ENCODE results near the gene GRHL3.

Gene GRHL3

GRCh38 chr1:24292887-24293286, 26.3 kb upstream of the GRHL3 start:
- no peak for DNase-seq (ENCODE audit: insufficient read length, low spot score)

GRCh38 chr1:24293392-24294227, 25.5 kb upstream of the GRHL3 start:
- no peak for FAIRE-seq
- TF ChIP-seq POLR2AphosphoS5 (IDR thresholded peaks at IDR 0.05; ENCODE audit: low read depth, low read length) (no peak), POLR2A (IDR thresholded peaks at IDR 0.05; ENCODE audit: low read depth, low read length) (no peak), POU2F2 (IDR thresholded peaks at IDR 0.05; ENCODE audit: low read depth, low read length) (no peak)

More at GRCh38 chr1:24292887-24293286, 26.3 kb upstream of the GRHL3 start:
- no peak for FAIRE-seq
- TF ChIP-seq POLR2AphosphoS5 (IDR thresholded peaks at IDR 0.05; ENCODE audit: low read depth, low read length) = no peak
- TF ChIP-seq PAX5 (IDR thresholded peaks at IDR 0.05; ENCODE audit: insufficient read depth, low read length, severe bottlenecking) = no peak
- no peak for TF ChIP-seq POLR2A (IDR thresholded peaks at IDR 0.05; ENCODE audit: low read depth, low read length)

GRCh38 chr1:24294228-24294672, 24.9 kb upstream of the GRHL3 start:
- no peak for TF ChIP-seq SPI1 (IDR thresholded peaks at IDR 0.05; ENCODE audit: low read depth, low read length)
- TF ChIP-seq POLR2AphosphoS5 (IDR thresholded peaks at IDR 0.05; ENCODE audit: low read depth, low read length) = no peak
- no peak for TF ChIP-seq POLR2A (IDR thresholded peaks at IDR 0.05; ENCODE audit: low read depth, low read length)
- TF ChIP-seq TAF1 (IDR thresholded peaks at IDR 0.05; ENCODE audit: low read depth, low read length) = no peak
- no peak for TF ChIP-seq PAX5 (IDR thresholded peaks at IDR 0.05; ENCODE audit: insufficient read depth, low read length, severe bottlenecking)
- TF ChIP-seq POU2F2 (IDR thresholded peaks at IDR 0.05; ENCODE audit: low read depth, low read length) = no peak
- FAIRE-seq = no peak
- no peak for DNase-seq (ENCODE audit: insufficient read length, low spot score)

More at GRCh38 chr1:24293392-24294227, 25.5 kb upstream of the GRHL3 start:
- no peak for DNase-seq (ENCODE audit: insufficient read length, low spot score)

- DNase-seq (ENCODE audit: insufficient read length, low spot score) = no peak
- TF ChIP-seq POLR2A (IDR thresholded peaks at IDR 0.05; ENCODE audit: low read depth, low read length) = no peak
- FAIRE-seq = no peak
Measured at GRCh38 chr1:24294716-24295371, 24.3 kb upstream of the GRHL3 start.

GRCh38 chr1:24295535-24295934, 23.6 kb upstream of the GRHL3 start:
- TF ChIP-seq POLR2AphosphoS5 (IDR thresholded peaks at IDR 0.05; ENCODE audit: low read depth, low read length) (no peak), TAF1 (IDR thresholded peaks at IDR 0.05; ENCODE audit: low read depth, low read length) (no peak)

DNA sequence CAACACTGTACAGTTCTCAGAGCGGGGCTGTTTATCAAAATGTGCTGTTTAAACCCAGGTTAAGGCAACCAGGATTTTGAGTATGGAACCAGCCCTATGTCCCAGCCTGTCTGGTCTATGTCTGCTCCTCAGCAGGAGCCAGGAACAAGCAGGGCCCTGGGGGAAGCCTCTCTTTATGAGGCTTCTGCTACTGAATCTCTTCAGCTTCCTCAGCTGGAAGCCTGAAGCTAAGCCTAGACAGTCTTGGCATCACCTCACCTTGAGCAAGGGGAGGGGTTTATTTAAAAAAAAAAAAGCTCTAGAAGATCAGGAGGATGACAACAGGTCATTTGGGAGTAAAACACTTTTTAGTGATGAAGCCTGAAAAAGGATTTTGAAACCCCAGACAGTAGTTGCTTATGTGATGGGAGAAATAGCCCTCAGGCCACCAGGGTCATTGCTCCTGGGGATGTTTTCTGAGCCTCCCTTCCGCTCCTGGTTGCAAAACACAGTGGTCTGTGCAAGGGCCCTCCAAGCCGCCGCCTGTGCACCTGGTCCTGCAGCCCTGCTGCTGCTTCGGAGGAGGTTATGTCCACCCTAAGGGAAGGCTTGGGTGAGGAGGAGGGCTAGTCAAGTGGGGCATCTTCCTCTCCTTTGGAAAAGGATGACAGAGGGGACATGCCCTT, 21.8 kb upstream of the GRHL3 start:
- no peak for DNase-seq (ENCODE audit: insufficient read length, low spot score)
- TF ChIP-seq POLR2A (IDR thresholded peaks at IDR 0.05; ENCODE audit: low read depth, low read length) (no peak), TAF1 (IDR thresholded peaks at IDR 0.05; ENCODE audit: low read depth, low read length) (no peak), SPI1 (IDR thresholded peaks at IDR 0.05; ENCODE audit: low read depth, low read length) (no peak), PAX5 (IDR thresholded peaks at IDR 0.05; ENCODE audit: insufficient read depth, low read length, severe bottlenecking) (no peak), POLR2AphosphoS5 (IDR thresholded peaks at IDR 0.05; ENCODE audit: low read depth, low read length) (no peak), POU2F2 (IDR thresholded peaks at IDR 0.05; ENCODE audit: low read depth, low read length) (no peak)
- FAIRE-seq = no peak

More at GRCh38 chr1:24295535-24295934, 23.6 kb upstream of the GRHL3 start:
- FAIRE-seq = no peak
- no peak for DNase-seq (ENCODE audit: insufficient read length, low spot score)

DNA sequence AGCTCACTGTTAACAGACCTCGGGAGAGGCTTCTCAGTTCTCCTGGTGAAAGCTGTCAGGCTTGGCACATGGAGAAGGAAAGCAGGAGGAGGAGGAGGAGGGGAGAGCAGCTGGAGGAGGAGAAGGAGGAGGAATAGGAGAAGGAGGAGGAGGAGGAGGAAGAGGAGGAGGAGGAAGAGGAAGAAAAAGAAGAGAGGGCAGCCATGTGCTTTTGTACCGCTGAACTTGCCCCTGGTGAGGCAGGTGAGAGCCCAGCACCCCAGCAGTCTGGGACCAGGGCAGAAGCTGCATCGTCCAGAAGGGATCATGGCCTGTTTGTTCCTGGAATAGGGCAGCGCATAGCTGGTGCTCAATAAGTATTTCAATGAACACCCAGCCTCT, 21.3 kb upstream of the GRHL3 start:
- no peak for FAIRE-seq
- no peak for TF ChIP-seq TAF1 (IDR thresholded peaks at IDR 0.05; ENCODE audit: low read depth, low read length)
- no peak for TF ChIP-seq PAX5 (IDR thresholded peaks at IDR 0.05; ENCODE audit: insufficient read depth, low read length, severe bottlenecking)
- TF ChIP-seq POLR2AphosphoS5 (IDR thresholded peaks at IDR 0.05; ENCODE audit: low read depth, low read length) = no peak
- no peak for TF ChIP-seq SPI1 (IDR thresholded peaks at IDR 0.05; ENCODE audit: low read depth, low read length)
- no peak for TF ChIP-seq POU2F2 (IDR thresholded peaks at IDR 0.05; ENCODE audit: low read depth, low read length)
- TF ChIP-seq POLR2A (IDR thresholded peaks at IDR 0.05; ENCODE audit: low read depth, low read length) = no peak

DNA sequence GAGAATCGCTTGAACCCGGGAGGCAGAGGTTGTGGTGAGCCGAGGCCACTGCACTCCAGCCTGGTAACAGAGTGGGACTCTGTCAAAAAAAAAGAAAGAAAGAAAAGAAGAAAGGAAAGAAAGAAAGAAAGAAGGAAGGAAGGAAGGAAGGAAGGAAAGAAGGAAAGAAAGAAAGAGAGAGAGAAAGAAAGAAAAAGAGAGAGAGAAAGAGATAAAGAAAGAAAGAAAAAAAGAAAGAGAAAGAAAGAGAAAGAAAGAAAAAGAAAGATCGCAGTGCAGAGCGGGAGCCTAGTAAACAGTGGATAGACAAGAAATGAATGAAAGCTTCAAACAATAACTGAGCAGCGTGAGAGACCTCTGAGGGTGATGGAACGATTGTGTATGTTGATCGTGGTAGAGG, 20.6 kb upstream of the GRHL3 start:
- DNase-seq (ENCODE audit: insufficient read length, low spot score) = no peak
- no peak for FAIRE-seq
- no peak for TF ChIP-seq TAF1 (IDR thresholded peaks at IDR 0.05; ENCODE audit: low read depth, low read length)
- no peak for TF ChIP-seq POLR2AphosphoS5 (IDR thresholded peaks at IDR 0.05; ENCODE audit: low read depth, low read length)
- TF ChIP-seq POU2F2 (IDR thresholded peaks at IDR 0.05; ENCODE audit: low read depth, low read length) = no peak
- no peak for TF ChIP-seq PAX5 (IDR thresholded peaks at IDR 0.05; ENCODE audit: insufficient read depth, low read length, severe bottlenecking)
- no peak for TF ChIP-seq POLR2A (IDR thresholded peaks at IDR 0.05; ENCODE audit: low read depth, low read length)
- TF ChIP-seq SPI1 (IDR thresholded peaks at IDR 0.05; ENCODE audit: low read depth, low read length) = no peak

More for the DNA sequence above, 21.3 kb upstream of the GRHL3 start:
- DNase-seq (ENCODE audit: insufficient read length, low spot score) = no peak

DNA sequence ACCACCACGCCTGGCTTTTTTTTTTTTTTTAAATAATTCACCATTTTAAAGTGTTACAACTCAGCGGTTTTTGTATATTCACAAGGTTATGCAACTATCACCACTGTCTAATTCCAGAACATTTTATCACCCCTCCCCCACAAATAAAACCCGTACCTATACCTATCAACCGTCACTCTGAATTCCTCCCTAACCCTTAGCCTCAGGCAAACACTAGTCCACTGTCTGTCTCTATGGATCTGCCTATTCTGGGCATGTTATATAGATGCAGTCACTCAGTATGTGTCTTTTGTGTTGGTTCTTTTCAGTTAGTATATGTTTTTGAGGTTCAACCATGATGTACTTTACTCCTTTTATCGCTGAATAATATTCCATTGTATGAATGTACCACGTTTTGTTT, 19.3 kb upstream of the GRHL3 start:
- DNase-seq (ENCODE audit: insufficient read length, low spot score) (no peak), FAIRE-seq (no peak)
- TF ChIP-seq PAX5 (IDR thresholded peaks at IDR 0.05; ENCODE audit: insufficient read depth, low read length, severe bottlenecking) (no peak), POU2F2 (IDR thresholded peaks at IDR 0.05; ENCODE audit: low read depth, low read length) (no peak), SPI1 (IDR thresholded peaks at IDR 0.05; ENCODE audit: low read depth, low read length) (no peak), POLR2AphosphoS5 (IDR thresholded peaks at IDR 0.05; ENCODE audit: low read depth, low read length) (no peak)

Measured in GM12891 (cell line).